Measurements from ENCODE around the gene PLD6. TPM values are rescaled to one million over a fixed set of nuclear protein-coding genes. Genes with fewer than 3 reads are reported as not detected.

PLD6 gene
- total RNA-seq, 1 donor from 2014 or later, result 4.8 TPM

GRCh38 chr17:17156511-17156910 lies 49.6 kb downstream of the PLD6 start:
- Histone ChIP-seq H3K36me3 (ENCODE audit: control insufficient read depth, insufficient read depth, low read length) (peaks cover 1% of the 10 kb centered on the region), H3K4me3 (ENCODE audit: low read depth, low read length) (no peak overlapping the region), H3K27me3 (ENCODE audit: control insufficient read depth, insufficient read depth, low read length) (no peaks in the 10 kb centered on the region)
- no peak for DNase-seq (ENCODE audit: low read depth)
- TF ChIP-seq, protein P1, sequence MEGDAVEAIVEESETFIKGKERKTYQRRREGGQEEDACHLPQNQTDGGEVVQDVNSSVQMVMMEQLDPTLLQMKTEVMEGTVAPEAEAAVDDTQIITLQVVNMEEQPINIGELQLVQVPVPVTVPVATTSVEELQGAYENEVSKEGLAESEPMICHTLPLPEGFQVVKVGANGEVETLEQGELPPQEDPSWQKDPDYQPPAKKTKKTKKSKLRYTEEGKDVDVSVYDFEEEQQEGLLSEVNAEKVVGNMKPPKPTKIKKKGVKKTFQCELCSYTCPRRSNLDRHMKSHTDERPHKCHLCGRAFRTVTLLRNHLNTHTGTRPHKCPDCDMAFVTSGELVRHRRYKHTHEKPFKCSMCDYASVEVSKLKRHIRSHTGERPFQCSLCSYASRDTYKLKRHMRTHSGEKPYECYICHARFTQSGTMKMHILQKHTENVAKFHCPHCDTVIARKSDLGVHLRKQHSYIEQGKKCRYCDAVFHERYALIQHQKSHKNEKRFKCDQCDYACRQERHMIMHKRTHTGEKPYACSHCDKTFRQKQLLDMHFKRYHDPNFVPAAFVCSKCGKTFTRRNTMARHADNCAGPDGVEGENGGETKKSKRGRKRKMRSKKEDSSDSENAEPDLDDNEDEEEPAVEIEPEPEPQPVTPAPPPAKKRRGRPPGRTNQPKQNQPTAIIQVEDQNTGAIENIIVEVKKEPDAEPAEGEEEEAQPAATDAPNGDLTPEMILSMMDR (IDR thresholded peaks at IDR 0.05; ENCODE audit: insufficient read depth, low read length, poor library complexity, severe bottlenecking), result no peak

GRCh38 chr17:17156107-17156506 lies 50.0 kb downstream of the PLD6 start:
- Histone ChIP-seq H3K27me3 (ENCODE audit: control insufficient read depth, insufficient read depth, low read length) (no peaks in the 10 kb centered on the region), H3K36me3 (ENCODE audit: control insufficient read depth, insufficient read depth, low read length) (peaks cover 1% of the 10 kb centered on the region), H3K4me3 (ENCODE audit: low read depth, low read length) (no peak overlapping the region)
- TF ChIP-seq, protein P1 (IDR thresholded peaks at IDR 0.05; ENCODE audit: insufficient read depth, low read length, poor library complexity, severe bottlenecking), result no peak
- peak; percentile 52 for DNase-seq (ENCODE audit: low read depth)

- no peak for DNase-seq (ENCODE audit: low read depth)
- H3K4me3 ChIP-seq (ENCODE audit: low read depth, low read length), result no peak overlapping the region
- no peaks in the 10 kb centered on the region for H3K27me3 ChIP-seq (ENCODE audit: control insufficient read depth, insufficient read depth, low read length)
- TF ChIP-seq, protein P1 (IDR thresholded peaks at IDR 0.05; ENCODE audit: insufficient read depth, low read length, poor library complexity, severe bottlenecking), result no peak
- H3K36me3 ChIP-seq (ENCODE audit: control insufficient read depth, insufficient read depth, low read length), result peaks cover 1% of the 10 kb centered on the region
Measured at GRCh38 chr17:17155568-17155967, 50.6 kb downstream of the PLD6 start.

GRCh38 chr17:17154981-17155380 lies 51.2 kb downstream of the PLD6 start:
- TF ChIP-seq, protein P1 (IDR thresholded peaks at IDR 0.05; ENCODE audit: insufficient read depth, low read length, poor library complexity, severe bottlenecking), result no peak
- peaks cover 3% of the 10 kb centered on the region for H3K36me3 ChIP-seq (ENCODE audit: control insufficient read depth, insufficient read depth, low read length)
- H3K27me3 ChIP-seq (ENCODE audit: control insufficient read depth, insufficient read depth, low read length), result no peaks in the 10 kb centered on the region
- H3K4me3 ChIP-seq (ENCODE audit: low read depth, low read length), result no peak overlapping the region
- DNase-seq (ENCODE audit: low read depth), result no peak

DNA sequence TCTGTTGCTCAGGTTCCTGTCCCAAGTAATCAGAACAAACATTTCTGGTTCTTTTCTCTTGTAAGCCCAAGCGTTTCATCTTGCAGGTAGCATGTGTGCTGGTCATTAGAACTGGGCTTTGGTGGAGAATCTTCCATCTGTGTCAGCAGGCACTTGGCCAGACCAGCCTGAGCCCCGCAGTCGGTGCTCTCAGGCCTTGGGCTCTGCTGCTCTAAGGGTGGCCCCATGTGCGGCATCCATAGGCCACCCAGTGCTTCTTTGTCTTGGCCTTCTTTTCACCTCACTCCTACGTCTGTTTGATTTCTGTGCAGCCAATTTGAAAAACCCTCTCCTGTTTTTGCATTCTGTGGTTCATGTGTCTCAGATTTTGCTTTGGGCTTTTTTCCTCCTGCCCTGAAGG lies 51.6 kb downstream of the PLD6 start:
- Histone ChIP-seq H3K4me3 (ENCODE audit: low read depth, low read length) (no peak overlapping the region), H3K36me3 (ENCODE audit: control insufficient read depth, insufficient read depth, low read length) (peaks cover 3% of the 10 kb centered on the region), H3K27me3 (ENCODE audit: control insufficient read depth, insufficient read depth, low read length) (no peaks in the 10 kb centered on the region)
- TF ChIP-seq, protein P1 (IDR thresholded peaks at IDR 0.05; ENCODE audit: insufficient read depth, low read length, poor library complexity, severe bottlenecking), result no peak
- no peak for DNase-seq (ENCODE audit: low read depth)

GRCh38 chr17:17153709-17154108 lies 52.4 kb downstream of the PLD6 start:
- Histone ChIP-seq H3K36me3 (ENCODE audit: control insufficient read depth, insufficient read depth, low read length) (peaks cover 3% of the 10 kb centered on the region), H3K27me3 (ENCODE audit: control insufficient read depth, insufficient read depth, low read length) (no peaks in the 10 kb centered on the region)
- TF ChIP-seq, protein P1 (IDR thresholded peaks at IDR 0.05; ENCODE audit: insufficient read depth, low read length, poor library complexity, severe bottlenecking), result no peak

More at GRCh38 chr17:17153709-17154108, 52.4 kb downstream of the PLD6 start:
- no peak overlapping the region for H3K4me3 ChIP-seq (ENCODE audit: low read depth, low read length)
- DNase-seq (ENCODE audit: low read depth), result no peak

Data from kidney epithelial cell (primary cell).